ENCODE measurements around the gene DNMT3B.
"Not testable (repeated sequence)": the region's sequence is repeated elsewhere in the genome, so short reads cannot be mapped to it uniquely, and the experiment has no call there.

DNMT3B gene

GRCh38 chr20:32761831-32762753 lies at the start of gene DNMT3B:
Gene DNMT3B (plus strand): TSS chr20:32762385. CDS start chr20:32780324, 17,939 bp downstream.
- peak; percentile 82 for DNase-seq

GRCh38 chr20:32718749-32719348 lies 43.3 kb upstream of the DNMT3B start:
- no peak for DNase-seq

GRCh38 chr20:32727683-32728082 lies 34.5 kb upstream of the DNMT3B start:
- no peak for DNase-seq

- DNase-seq, result not testable (repeated sequence)
These were observed 33.8 kb upstream of the DNMT3B start for GRCh38 chr20:32728435-32728834.

GRCh38 chr20:32729334-32729733 lies 32.9 kb upstream of the DNMT3B start:
- DNase-seq, result not testable (repeated sequence)

GRCh38 chr20:32731882-32732266 lies 30.3 kb upstream of the DNMT3B start:
- no peak for DNase-seq

- no peak for DNase-seq
These were observed 24.6 kb upstream of the DNMT3B start for GRCh38 chr20:32737371-32738223.

GRCh38 chr20:32741151-32741550 lies 21.0 kb upstream of the DNMT3B start:
- no peak for DNase-seq

GRCh38 chr20:32742322-32743236 lies 19.6 kb upstream of the DNMT3B start:
- DNase-seq, result no peak

GRCh38 chr20:32743237-32744112 lies 18.7 kb upstream of the DNMT3B start, which contains the start of gene COMMD7:
Gene COMMD7 (minus strand): TSS chr20:32743467. CDS start chr20:32743391, 76 bp downstream.
- peak; percentile 67 for DNase-seq

- DNase-seq, result no peak
These were observed 12.1 kb upstream of the DNMT3B start for GRCh38 chr20:32749914-32750637.

- no peak for DNase-seq
These were observed 10.9 kb upstream of the DNMT3B start for GRCh38 chr20:32751293-32751692.

GRCh38 chr20:32751702-32752457 lies 10.3 kb upstream of the DNMT3B start:
- no peak for DNase-seq

- no peak for DNase-seq
These were observed 9.5 kb upstream of the DNMT3B start for GRCh38 chr20:32752458-32753250.

- DNase-seq, result no peak
These were observed 8.5 kb upstream of the DNMT3B start for GRCh38 chr20:32753731-32754130.

- no peak for DNase-seq
These were observed 6.0 kb upstream of the DNMT3B start for GRCh38 chr20:32756156-32756555.

GRCh38 chr20:32761417-32761830 lies 761 bp upstream of the DNMT3B start:
- no peak for DNase-seq

- no peak for DNase-seq
These were observed 593 bp downstream of the DNMT3B start for GRCh38 chr20:32762754-32763201.
